ENCODE results near the gene RNF166.

Gene RNF166

DNA sequence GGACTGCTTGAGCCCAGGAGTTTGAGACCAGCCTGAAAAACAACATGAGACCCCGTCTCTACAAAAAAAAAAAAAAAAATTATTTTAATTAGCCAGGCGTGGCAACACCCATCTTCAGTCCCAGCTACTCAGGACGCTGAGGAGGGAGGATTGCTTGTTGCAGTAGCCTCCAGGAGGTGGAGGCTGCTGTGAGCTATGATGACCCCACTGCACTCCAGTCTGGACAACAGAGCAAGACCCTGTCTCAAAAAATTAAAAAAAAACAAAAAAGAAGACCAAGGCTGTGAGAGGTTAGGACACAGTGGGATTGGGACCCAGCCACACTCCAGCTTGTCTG is 18.6 kb downstream of the RNF166 start:
- Mint-ChIP-seq H3K36me3 (ENCODE audit: low read depth) (no peaks in the 10 kb centered on the region), H3K4me1 (ENCODE audit: low read depth) (peaks cover 36% of the 10 kb centered on the region), H3K27ac (no peak overlapping the region), H3K4me3 (no peak overlapping the region), H3K9me3 (no peaks in the 10 kb centered on the region), H3K27me3 (no peaks in the 10 kb centered on the region)

DNA sequence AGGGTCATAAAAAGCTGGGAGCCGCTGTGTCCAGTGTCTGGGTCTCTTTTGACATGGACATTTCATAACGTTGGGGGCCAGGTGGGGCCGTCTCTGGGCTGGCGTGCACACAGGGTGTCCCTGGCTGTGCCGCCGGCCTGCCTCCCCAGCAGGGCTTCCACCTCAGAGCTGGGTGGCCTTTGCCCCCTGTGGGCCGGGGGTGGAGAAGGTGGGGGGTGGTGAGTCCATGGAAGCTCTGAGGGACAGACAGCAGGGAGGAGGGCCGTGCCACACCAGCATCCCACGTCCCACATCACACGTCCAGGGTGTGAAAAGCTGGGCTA is 19.0 kb downstream of the RNF166 start:
- no peak overlapping the region for H3K4me3 Mint-ChIP-seq
- H3K4me1 Mint-ChIP-seq (ENCODE audit: low read depth): peaks cover 36% of the 10 kb centered on the region

DNA sequence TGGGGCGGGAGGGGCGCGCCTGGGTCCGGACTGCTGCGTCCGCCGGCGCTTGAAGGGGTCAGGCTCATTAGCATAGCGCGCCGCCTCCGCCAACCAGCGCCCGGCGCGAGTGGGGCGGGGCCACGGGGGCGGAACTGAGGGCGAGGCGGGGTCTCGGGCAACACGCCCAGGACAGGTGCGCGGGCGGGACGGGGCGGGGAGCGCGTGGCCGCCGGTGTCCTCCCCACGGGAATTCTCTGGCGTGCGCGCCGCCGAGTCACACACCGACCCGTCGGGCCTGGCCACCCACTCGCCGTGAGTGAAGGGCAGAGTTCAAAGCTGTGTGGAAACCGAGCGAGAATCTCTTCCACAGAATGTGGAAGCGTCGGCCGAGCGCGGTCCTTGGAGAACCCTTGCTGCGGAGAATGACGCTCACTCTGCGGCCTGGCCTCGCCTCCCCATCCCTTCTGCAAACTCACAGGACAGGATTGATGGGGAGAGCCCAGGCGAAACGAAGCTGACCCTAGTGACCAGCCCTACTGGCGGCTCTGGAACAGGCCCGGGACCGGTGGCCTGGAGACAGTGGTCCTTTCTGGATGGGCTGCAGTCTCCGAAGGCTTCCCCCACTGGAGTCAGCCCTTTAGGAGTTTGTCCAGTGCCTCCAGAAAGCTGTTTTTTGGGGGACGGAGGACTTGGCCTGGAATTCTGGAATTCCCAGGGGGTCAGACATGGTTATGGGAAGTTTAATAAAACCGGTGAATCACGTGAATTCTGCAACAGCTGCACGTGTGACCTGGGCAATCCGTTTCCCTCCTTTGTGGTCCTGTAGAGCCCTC is 19.6 kb downstream of the RNF166 start, which contains the start of gene SNAI3:
TSS of gene SNAI3 (minus strand) at position 69 of the 815 bp plus-strand sequence. CDS start 101 bp downstream, outside the sequence.
- H3K4me1 Mint-ChIP-seq (ENCODE audit: low read depth): peaks cover 36% of the 10 kb centered on the region
- H3K9me3 Mint-ChIP-seq: no peaks in the 10 kb centered on the region
- no peaks in the 10 kb centered on the region for H3K36me3 Mint-ChIP-seq (ENCODE audit: low read depth)
- peak within 1 kb of the TSS; percentile 72 for H3K4me3 Mint-ChIP-seq
- no peaks in the 10 kb centered on the region for H3K27me3 Mint-ChIP-seq
- no peak within 1 kb of the TSS for H3K27ac Mint-ChIP-seq

More for the DNA sequence above, 19.0 kb downstream of the RNF166 start:
- Mint-ChIP-seq H3K27ac (no peak overlapping the region), H3K27me3 (no peaks in the 10 kb centered on the region), H3K36me3 (ENCODE audit: low read depth) (no peaks in the 10 kb centered on the region), H3K9me3 (no peaks in the 10 kb centered on the region)

DNA sequence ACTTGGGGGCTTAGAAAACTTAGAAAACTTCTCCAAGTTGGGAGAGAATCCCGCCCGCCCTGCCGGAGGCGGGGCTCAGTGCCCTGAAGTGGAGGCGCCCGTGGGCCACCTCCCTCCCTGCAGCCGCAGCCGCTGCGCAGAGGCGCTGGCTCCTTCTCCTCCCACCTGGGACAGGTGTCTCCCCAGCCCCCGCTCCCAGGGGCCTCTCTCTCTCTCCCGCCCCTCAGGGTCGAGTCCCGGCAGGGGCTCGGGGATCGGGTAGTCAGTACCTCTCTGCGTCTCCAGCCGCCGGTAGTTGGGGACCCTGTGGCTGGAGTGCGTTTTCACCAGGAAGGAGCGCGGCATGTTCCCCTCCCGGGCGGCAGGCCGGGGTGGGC is 20.2 kb downstream of the RNF166 start:
- H3K27ac Mint-ChIP-seq: no peak overlapping the region
- peaks cover 37% of the 10 kb centered on the region for H3K4me1 Mint-ChIP-seq (ENCODE audit: low read depth)
- peak overlapping the region; percentile 72 for H3K4me3 Mint-ChIP-seq
- no peaks in the 10 kb centered on the region for H3K9me3 Mint-ChIP-seq
- no peaks in the 10 kb centered on the region for H3K36me3 Mint-ChIP-seq (ENCODE audit: low read depth)
- H3K27me3 Mint-ChIP-seq: no peaks in the 10 kb centered on the region

DNA sequence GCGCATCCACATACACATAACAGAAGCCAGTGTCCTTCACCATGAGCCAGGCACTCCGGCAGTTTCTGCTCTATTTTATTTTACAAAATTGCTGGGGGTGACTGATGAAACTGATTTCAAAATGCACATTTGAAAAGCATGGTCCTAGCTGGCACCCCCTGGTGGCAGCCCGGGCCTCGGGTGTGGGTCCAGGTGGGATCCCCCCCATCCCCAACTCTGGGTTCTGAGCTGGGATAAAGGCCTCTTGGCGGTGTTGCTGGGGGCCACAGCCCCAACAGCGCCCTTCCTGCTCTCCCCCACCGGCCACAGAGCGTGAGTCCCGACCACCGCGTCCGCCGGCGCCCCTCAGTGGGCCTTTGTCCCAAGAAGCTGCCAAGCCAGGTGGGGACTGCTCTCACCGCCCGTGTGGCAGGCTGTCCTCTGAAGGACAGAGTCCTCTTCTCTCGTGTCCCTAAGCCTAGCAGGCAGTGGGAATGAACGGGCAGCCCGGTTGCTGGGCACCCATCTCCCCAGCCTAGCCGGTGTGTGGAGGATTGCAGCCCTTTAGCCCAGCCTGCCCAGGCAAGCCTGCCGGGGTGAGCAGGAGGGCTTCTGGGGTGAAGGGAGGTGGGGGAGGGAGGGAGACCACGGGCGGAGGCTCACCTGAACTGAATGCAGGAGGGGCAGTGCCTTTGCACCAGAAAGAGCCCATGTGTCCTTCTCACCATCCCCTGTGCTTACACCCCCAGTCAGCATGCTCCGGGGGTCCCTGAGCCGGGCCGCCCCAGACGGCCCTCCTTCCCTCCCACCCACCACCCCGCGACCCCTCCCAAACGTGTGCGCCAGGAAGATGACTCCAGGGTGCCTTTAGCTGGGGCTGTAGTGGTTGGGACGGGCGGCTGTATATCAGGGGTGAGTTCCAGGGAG is 20.8 kb downstream of the RNF166 start:
- peaks cover 34% of the 10 kb centered on the region for H3K4me1 Mint-ChIP-seq (ENCODE audit: low read depth)
- H3K36me3 Mint-ChIP-seq (ENCODE audit: low read depth): no peaks in the 10 kb centered on the region
- H3K27ac Mint-ChIP-seq: no peak overlapping the region
- no peaks in the 10 kb centered on the region for H3K27me3 Mint-ChIP-seq
- H3K4me3 Mint-ChIP-seq: peak overlapping the region; percentile 72
- H3K9me3 Mint-ChIP-seq: no peaks in the 10 kb centered on the region

DNA sequence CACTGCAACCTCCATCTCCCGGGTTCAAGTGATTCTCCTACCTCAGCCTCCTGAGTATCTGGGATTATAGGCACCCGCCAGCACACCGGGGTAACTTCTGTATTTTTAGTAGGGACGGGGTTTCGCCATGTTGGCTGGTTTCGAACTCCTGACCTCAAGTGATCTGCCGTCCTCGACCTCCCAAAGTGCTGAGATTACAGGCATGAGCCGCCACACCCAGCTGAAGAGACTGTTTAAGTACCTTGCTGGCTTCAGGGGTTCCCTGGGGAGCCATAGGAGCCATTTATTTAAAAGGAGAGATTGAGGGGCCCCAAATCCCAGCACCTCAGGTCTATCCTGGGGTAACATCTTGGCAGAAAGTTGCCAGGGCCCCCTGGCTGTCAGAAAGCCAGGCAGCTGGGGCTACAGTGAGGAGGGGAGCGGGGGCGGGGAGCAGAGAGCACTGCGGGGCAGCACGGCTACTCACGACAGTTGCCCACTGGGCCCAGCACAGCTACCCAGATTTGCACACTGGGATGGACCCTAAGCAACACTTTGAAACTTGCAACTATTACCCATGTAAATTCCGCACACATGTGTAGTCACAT is 21.5 kb downstream of the RNF166 start:
- peaks cover 33% of the 10 kb centered on the region for H3K4me1 Mint-ChIP-seq (ENCODE audit: low read depth)
- no peaks in the 10 kb centered on the region for H3K36me3 Mint-ChIP-seq (ENCODE audit: low read depth)
- H3K27ac Mint-ChIP-seq: no peak overlapping the region
- H3K27me3 Mint-ChIP-seq: no peaks in the 10 kb centered on the region
- peak overlapping the region; percentile 72 for H3K4me3 Mint-ChIP-seq
- no peaks in the 10 kb centered on the region for H3K9me3 Mint-ChIP-seq

DNA sequence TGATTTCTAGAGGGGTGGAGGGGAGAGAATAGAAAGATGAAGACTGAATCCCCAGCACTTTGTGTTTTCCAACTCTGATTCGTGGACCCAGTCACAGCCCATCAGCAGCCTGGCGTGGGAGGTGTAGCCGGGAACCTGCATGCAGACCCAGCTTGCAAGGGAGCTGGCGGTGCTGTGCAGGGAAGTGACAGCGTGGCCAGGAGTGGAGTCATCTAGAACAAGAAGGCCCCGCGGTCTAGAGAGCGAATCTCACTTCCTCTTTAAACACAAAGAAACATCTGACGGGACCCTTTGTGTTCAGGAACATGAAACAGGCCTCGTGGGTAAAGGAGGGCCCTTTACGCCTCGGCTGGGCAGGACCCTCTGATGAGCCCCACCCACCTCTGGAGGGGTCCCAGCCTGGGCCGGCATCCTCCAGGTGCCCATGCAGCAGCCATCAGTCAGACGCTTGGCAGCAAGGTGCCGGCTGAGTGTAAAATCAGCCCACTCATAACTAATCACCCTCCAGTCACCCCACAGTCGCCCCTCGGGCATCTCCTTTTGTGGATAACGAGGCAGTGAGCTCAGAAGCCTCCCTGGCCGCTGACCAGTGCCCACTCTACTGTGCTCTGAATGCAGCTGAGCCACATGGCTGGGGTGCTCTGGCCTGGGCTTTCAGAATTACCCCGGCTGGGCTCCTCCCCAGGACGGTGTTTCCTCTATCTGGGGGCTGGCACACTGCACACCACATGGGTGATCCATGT is 24.3 kb downstream of the RNF166 start:
- H3K27me3 Mint-ChIP-seq: no peaks in the 10 kb centered on the region
- H3K4me3 Mint-ChIP-seq: peak overlapping the region; percentile 54
- H3K9me3 Mint-ChIP-seq: no peaks in the 10 kb centered on the region
- peaks cover 33% of the 10 kb centered on the region for H3K4me1 Mint-ChIP-seq (ENCODE audit: low read depth)
- no peaks in the 10 kb centered on the region for H3K36me3 Mint-ChIP-seq (ENCODE audit: low read depth)
- peak overlapping the region; percentile 89 for H3K27ac Mint-ChIP-seq

DNA sequence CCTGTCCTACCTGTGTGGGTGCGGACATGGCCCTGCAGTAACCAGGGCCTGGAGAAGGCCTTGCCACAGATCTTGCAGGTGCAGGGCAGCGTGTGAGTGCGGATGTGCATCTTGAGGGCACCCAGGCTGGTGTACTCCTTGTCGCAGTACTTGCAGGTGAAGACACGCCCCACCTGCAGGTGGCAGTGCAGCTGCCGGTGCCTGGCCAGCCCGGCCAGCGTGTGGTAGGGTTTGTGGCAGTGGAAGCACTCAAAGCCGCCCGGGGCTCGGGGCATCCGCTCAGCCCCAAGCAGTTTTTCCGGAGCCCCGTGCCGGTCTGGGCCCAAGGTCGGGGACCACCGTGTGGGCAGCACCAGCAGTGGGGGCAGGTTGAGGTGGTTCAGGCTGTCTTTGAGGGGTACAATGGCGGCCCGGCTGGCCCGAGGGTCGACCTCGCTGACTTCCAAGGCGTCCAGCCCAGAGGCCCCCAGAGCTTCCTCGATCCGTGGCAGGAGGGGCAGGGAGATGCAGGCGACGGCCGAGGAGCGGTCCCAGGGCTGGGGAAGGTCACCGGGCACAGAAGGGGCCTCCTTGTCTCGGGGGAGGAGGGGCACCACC is 25.0 kb downstream of the RNF166 start:
- H3K4me3 Mint-ChIP-seq: peak overlapping the region; percentile 54
- no peaks in the 10 kb centered on the region for H3K36me3 Mint-ChIP-seq (ENCODE audit: low read depth)
- peak overlapping the region; percentile 89 for H3K27ac Mint-ChIP-seq
- peaks cover 33% of the 10 kb centered on the region for H3K4me1 Mint-ChIP-seq (ENCODE audit: low read depth)
- H3K9me3 Mint-ChIP-seq: no peaks in the 10 kb centered on the region
- H3K27me3 Mint-ChIP-seq: no peaks in the 10 kb centered on the region

DNA sequence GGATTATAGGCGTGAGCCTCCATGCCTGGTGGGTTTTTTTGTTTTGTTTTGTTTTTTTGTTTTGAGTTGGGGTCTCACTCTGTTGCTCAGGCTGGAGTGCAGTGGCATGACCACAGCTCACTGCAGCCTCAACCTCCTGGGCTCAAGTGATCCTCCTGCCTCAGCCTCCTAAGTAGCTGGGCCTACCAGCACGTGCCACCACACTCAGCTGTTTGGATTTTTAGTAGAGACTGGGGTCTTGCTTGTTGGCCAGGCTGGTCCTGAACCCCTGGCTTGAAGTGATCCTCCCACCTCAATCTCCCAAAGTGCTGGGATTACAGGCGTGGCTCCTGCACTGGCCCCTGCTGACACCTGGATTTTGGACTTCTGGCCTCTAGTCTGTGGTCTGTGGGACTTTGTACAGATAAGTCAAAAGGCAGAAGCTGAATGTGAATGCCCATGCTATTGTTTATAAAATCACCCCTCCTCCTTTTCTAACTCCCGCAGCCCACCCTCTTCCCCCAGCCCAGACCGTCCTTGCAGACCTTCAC is 25.6 kb downstream of the RNF166 start:
- no peaks in the 10 kb centered on the region for H3K9me3 Mint-ChIP-seq
- no peak overlapping the region for H3K4me3 Mint-ChIP-seq
- H3K27me3 Mint-ChIP-seq: no peaks in the 10 kb centered on the region
- H3K27ac Mint-ChIP-seq: peak overlapping the region; percentile 67
- peaks cover 33% of the 10 kb centered on the region for H3K4me1 Mint-ChIP-seq (ENCODE audit: low read depth)
- no peaks in the 10 kb centered on the region for H3K36me3 Mint-ChIP-seq (ENCODE audit: low read depth)

DNA sequence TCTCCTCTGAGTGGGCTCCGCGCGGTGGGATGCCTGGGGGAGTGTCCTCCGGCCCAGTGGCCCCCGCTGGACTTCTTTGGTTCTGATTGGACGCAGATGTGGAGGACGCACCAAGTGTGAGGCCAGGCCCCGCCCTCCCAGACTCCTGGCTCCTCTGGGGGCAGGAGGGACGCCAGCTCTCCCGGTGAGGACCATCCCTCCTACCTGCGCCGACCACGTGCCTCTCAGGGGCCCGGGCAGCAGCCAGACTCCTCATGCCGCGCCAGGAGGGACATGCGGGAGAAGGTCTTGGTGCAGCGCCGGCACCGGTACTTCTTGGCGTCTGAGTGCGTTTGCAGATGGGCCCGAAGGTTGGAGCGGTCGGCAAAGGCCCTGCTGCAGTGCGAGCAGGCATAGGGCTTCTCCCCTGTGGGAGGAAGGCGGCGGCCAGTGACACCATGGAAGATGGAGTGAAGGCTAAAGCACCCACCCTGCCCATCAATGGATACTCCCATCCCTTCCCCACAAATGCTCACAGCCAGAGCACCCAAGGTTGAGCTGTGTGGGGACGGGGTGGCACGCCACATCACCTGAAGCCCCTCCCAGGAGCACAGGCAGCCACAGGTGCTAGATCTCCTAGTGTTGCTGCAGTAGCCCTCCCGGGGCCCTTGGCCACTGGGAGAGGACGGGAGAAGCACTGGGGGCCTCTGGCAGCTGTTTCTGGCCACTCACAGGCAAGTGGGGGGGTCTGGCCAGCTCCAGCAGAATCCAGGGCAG is 27.8 kb downstream of the RNF166 start:
- H3K27ac Mint-ChIP-seq: no peak overlapping the region
- no peaks in the 10 kb centered on the region for H3K9me3 Mint-ChIP-seq
- H3K36me3 Mint-ChIP-seq (ENCODE audit: low read depth): no peaks in the 10 kb centered on the region
- H3K4me3 Mint-ChIP-seq: no peak overlapping the region
- H3K27me3 Mint-ChIP-seq: no peaks in the 10 kb centered on the region
- H3K4me1 Mint-ChIP-seq (ENCODE audit: low read depth): peaks cover 19% of the 10 kb centered on the region

DNA sequence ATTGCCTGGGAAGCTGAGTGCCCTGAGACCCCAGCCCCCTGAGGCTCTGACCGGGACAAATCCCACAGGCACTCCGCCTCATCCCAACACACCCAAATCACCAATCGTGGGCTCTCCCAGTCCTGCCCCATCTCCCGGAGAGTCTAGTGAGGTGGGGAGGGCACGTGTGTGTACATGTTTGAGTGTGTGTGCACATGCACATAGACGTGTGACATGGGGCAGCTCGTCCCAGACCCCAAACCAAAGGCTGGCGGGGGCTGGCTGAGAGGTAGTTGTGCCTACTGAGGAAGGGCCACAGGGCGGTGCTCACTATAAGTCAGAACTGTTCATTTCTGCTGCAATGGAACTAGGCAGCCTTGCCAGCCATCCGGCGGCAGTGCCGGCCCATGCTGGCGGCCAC is 28.5 kb downstream of the RNF166 start:
- Mint-ChIP-seq H3K27ac (no peak overlapping the region), H3K4me1 (ENCODE audit: low read depth) (peaks cover 19% of the 10 kb centered on the region), H3K4me3 (no peak overlapping the region), H3K36me3 (ENCODE audit: low read depth) (no peaks in the 10 kb centered on the region), H3K27me3 (no peaks in the 10 kb centered on the region), H3K9me3 (no peaks in the 10 kb centered on the region)

DNA sequence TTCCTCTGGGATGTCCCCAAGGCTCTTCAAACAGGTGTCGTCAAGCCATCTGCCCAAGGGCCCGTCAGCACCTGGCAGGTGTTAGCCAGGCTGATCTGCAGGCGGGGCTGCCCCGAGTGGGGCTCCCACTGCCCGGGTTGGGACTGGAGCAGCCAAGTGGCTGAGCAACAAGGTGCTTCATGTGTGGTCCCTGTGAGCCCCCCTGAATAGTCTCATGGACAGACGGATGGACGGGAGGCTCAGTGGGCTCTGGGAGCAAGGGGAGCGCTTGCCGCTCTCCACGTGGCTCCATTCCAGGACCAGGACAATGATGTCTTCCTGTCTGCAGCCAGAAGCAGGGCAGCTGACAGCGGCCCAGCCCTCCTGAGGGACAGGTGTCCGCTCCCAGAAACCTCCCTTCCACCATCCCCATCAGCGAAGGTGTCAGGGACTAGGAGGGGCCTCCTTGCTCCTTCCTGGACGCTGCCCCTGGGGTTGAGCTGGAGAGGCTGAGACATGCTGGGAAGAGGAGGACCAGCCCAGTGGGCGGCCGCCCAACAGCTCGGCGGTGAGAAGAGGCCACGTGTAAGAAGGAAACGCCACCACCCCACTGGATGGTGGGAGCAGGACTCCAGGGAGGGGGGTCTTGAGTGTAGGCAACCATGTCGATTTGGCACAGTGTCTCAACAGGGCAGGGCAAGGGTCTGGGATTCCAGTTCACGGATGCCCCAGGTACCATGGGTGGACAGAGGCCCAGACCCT is 29.5 kb downstream of the RNF166 start:
- Mint-ChIP-seq H3K4me1 (ENCODE audit: low read depth) (peaks cover 9% of the 10 kb centered on the region), H3K27me3 (no peaks in the 10 kb centered on the region), H3K4me3 (no peak overlapping the region), H3K36me3 (ENCODE audit: low read depth) (no peaks in the 10 kb centered on the region), H3K27ac (no peak overlapping the region), H3K9me3 (no peaks in the 10 kb centered on the region)

DNA sequence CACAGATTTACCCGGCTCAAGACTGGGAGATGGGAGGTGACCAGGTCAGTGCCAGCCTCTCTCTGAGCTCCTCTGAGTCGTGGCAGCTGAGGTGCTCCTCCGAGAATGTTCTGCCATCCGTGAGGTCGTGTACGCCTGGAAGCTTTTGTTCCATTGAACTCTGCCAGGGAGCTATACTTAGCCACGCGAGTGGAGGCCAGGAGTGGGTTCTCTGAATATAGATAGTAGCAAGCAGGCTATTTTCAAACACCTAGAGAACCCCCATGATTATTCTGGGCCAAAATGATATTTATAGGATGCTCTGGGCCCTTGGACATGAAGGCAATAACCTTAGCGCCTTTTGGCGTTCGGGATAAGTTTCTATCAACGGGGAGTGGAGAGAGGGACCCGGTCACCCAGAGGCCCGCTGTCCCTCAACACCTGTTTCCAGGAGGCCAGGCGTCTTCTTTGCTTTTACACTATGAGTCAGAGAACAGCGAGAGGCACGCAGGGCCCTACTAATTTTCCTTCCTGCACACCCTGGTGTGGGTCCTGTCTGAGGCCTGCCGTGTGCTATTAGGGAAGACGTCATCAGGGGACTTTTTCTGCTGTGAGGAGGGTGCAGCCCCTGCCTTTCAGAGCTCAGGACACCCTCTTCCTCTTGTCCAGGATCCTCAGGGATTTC is 32.4 kb downstream of the RNF166 start:
- no peak overlapping the region for H3K4me3 Mint-ChIP-seq
- H3K27me3 Mint-ChIP-seq: no peaks in the 10 kb centered on the region
- H3K4me1 Mint-ChIP-seq (ENCODE audit: low read depth): no peaks in the 10 kb centered on the region
- H3K9me3 Mint-ChIP-seq: no peaks in the 10 kb centered on the region
- H3K27ac Mint-ChIP-seq: no peak overlapping the region
- no peaks in the 10 kb centered on the region for H3K36me3 Mint-ChIP-seq (ENCODE audit: low read depth)
